DMS 273 (cell line): Measurements from ENCODE around the gene MRPL24.
"Not testable (repeated sequence)": the region's sequence is repeated elsewhere in the genome, so short reads cannot be mapped to it uniquely, and the experiment has no call there.

Experiments used
- DNase-seq: peaks from one replicate; lab custom pipeline; 2025; ENCODE audit not compliant: unreplicated experiment; lab: John Stamatoyannopoulos, UW

The MRPL24 gene

DNA sequence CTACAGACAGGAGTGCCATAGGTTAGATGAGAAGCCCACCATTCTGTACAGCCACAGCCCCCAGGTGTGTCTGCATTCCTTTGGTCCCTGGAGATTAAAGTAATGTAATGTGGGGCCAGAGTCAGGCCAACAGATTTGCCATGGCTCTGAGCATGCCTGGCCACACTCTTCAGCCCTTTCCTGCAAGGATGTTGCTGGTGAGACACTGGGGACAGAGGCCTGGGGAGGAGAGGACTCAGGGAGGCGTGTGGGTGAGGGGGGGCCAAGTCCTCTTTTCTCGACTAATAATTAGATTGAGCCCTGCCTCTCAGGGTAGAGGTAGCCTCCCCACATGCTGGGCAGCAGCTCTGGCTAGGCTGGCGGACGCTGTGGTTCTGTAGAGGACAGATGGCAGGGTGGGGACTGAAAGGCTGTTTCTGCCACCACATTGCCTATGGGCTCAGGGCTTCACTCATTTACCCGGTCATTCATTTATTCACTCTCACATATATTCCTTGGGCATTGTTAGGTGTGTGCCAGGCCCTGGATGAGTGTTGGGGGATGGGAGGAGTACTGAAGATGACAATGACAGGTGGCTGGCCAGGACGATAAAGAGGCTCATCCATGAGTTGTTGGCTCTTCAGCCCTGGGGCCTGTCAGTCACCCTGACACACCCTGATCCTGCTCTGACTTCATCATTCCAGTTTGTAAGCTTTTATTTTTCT lies 19.4 kb upstream of the MRPL24 start:
- peak; percentile 69 for DNase-seq

DNA sequence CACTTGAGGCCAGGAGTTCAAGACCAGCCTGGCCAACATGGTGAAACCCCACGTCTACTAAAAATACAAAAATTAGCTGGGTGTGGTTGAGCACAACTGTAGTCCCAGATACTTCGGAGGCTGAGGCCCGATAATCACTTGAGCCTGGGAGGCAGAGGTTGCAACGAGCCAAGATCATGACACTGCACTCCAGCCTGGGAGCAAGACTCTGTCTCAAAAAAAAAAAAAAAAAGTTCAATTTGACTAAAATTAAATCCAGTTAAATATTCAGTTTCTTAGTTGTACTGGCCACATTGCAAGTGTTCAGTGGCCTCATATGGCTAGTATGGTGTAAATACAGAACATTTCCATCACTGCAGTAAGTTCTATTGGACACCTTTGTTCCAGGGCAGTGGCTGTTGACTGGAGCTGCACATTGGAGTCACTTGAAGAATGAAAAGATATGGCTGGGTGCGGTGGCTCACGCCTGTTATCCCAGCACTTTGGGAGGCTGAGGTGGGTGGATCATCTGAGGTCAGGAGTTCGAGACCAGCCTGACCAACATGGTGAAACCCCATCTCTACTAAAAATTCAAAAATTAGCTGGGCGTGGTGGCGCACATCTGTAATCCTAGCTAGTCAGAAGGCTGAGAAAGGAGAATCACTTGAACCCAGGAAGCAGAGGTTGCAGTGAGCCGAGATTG lies 16.8 kb upstream of the MRPL24 start:
- DNase-seq: not testable (repeated sequence)

DNA sequence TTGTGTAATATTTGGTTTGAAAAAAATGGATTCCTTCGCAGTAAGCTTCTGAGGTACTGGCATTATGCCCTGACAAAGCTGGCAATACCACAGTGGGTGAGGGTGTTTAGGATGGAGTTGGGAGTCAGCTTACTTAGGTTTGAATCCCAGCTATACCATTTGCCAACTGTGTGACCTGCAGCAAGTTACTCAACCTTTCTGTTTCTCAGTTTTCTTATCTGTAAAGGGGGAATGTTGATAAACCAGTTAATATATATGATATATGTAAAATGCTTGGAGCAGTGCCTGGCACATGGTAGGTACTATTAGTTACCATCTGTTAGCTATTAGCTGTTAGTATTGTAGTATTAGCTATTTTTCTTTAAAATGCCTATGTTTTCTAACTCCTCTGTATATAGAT lies 15.5 kb upstream of the MRPL24 start:
- DNase-seq: no peak

DNA sequence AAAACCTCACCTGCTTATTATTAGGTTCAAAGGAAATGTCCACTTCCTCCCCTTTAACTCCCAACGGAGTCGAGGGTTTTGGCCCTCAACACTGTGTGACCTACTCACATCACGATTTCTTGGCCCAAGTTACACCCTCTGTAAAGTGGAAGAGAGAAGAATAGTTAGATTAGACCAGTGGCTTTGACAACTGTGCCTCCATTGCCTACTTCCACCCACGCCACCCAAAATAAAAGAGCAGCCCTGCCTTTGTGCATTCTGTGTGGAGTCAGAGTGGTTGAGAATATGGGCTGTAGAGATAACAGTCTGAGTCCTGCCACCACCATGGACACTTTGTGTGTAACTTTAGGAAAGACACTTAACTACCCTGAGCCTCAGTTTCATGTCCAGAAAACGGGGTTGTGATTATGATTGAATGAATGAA lies 14.7 kb upstream of the MRPL24 start:
- no peak for DNase-seq

DNA sequence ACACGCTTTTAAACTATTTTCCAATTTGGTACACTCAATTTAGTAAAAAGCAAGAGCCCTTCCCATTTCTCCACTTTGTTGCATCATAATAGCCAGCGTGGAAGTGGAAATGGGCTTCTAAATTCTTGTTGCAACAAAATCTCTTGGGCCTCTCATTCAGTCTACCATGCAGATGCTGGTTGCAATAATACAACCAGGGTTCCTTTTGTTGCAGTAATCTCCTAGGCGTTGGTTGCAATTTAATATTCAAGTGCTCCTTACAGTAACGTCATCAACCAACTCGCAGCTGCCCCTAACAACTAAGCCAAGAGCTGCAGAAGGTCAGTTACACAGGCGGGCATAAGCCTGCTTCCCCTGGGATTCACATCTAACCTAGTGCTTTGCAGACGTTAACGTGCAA lies 13.3 kb upstream of the MRPL24 start:
- peak; percentile 91 for DNase-seq

DNA sequence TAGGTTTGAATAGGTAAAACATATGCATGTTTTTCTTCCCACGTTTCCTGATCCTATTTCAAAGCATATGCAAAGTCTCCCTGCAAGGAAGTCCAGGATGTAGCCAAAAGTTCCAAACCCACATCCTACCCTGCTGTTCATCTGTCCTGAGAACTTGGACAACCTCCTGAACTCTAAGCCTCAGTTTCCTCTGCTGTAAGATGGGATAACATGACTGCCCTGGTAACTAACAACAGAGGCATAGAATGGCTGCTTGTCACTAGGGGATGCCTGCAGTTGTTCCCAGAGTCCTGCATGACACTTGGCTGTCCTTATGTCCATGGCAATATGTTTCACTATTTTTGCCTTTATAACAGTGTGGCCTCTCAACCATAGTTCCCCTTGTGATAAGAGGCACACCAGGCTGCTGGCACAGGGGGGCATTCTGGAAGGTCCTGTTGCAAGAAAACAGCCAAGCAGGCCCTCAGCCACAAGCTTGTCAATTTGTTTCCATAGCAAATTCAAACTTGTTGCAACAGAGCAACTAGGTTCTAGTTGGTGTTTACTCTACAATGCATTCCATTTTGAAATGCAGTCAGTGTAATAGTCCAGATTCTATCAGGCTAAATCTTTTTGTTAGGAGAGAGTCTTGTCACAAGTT lies 12.1 kb upstream of the MRPL24 start:
- no peak for DNase-seq

DNA sequence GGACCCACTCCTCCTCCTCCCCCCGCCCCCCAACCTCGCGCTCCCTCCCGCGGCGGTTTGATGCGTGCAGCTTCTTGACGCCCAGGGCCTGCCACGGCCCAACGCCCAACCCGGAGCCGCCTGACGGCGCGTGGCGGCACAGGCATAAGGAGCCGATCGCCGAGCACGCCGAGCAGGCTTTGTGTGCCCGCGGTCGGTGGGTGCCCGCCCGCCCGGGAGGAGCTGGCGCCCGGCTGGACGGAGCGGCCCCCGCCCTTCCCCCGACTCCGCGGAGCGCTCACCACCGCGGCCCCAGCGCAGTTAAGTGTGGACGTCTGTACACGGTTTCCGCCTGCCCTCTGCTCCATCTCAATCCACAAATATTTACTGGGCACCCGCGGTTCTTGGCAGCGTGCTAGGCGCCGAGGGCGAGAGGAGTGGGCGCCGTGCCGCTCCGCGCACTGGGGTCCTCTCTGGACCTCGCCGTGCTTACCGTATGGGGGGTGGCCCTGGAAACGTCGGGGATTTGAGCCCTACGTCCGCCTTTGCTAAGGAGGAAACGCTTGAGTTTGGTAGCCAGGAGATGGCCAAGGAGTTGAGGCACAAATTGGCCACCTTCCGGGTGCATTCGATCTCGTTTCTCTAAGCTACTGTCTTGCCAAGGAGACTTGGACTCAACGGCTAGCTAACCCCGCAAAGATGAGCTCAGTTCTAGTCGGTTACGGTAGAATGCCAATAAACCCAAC lies 11.0 kb upstream of the MRPL24 start:
- DNase-seq: peak; percentile 99

DNA sequence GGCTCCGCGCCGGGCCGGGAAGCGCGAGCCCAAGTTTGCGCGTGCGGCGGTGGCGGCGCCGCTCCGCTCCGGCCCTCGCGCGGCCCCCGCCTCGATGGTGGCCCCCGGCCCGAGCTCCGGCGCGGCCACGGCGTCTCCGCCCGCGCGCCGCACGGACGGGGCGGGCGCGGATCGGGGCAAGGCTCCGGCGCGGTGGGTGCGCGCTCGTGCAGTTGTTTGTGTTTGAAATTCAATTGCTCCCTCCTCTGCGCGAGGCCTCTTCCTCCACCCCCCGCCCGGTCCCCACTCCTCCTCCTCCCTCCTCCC lies 10.5 kb upstream of the MRPL24 start, which contains the start of gene HDGF:
TSS of gene HDGF (minus strand) at position 225 of the 306 bp plus-strand sequence. CDS start 246 bp downstream, outside the sequence.
- no peak for DNase-seq

DNA sequence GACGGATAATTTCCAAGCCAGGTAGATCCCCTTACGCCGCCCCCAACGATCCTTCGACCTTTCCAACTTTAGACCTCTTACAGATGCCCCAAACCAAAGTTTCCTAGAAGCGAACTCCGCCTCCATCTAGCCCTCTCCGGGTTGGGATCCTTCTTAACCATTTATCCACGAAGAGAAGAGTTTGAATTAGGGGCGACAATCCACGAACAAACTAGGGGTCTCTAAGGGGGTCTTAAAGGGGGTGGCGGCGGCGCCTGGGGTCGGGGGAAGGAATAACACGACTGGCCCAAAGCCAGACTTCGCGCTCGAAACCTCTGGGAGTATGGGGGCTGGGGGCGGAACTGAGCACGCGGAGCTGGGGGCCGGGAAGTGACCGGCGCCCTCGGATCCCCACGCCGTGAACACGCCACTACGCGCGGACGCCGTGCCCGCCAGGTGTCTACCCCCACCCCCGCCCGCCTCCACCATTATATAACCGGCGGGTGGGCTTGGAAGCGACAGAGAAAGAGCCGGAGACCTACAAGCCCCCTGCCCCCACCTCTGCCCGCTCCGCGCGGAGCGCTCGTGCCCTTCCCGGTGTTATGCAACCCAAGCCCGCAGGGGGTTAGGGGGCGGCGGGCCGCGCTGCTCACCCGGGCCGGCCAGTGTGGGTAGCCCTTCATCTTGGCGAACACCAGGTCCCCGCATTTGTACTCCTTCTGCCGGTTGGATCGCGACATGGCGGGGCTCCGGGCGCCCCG lies 10.0 kb upstream of the MRPL24 start:
- peak; percentile 78 for DNase-seq

DNA sequence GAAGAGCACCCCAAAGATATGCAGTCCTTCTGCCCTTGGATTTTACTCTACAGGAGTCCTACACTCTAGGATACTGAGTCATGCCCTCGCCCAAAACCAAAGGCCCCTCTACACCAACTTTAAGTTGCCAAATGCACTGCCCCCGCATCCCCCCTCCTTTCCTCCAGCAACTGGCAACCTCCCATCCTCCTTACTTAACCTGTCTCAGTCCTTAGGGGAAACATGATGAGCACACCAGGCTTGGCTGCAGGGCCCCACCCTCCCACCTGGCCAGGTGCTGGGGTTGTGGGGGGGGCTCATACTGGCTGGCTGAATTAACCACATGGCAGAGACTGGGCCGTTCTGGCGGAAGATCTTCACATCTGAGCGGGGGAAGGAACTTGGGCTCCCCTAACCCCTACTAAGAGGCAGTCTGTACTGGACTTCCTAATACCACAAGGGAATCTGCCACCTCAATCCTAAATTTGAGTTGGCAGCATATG lies 9.3 kb upstream of the MRPL24 start:
- peak; percentile 60 for DNase-seq

DNA sequence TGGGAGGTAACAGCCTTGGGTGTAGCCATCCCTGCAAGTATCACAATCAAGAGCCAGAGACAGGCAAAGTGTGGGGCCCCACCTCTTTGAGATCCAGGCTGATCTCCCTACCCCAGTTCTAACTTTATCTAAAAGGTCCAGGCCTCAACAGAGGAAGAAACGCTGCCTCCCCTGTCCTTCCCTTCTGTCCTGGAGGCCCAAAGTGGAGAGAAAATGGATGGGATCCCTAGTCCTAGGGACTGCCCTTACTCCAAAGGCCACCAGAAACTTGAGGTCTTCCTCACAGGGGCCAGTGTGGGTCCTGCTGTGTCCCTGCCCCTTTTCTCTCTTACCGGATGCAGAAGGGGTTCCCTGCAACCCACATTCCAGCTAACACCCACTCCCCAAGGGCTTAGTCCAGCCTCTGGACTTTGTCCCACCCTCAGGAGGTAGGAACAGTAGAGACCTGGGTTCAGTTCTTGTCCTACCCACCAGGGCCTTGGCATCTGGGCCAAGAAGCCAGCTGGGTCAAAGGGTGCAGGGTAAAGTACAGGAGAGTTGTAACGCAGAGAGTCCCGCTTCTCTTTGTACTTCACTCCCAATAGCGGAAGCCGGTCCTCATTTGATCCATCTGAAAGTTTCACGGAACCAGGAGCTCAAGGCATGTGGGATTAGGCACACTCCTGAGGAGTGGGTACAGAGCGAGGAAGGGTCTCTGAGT lies 8.7 kb upstream of the MRPL24 start:
- DNase-seq: peak; percentile 58

DNA sequence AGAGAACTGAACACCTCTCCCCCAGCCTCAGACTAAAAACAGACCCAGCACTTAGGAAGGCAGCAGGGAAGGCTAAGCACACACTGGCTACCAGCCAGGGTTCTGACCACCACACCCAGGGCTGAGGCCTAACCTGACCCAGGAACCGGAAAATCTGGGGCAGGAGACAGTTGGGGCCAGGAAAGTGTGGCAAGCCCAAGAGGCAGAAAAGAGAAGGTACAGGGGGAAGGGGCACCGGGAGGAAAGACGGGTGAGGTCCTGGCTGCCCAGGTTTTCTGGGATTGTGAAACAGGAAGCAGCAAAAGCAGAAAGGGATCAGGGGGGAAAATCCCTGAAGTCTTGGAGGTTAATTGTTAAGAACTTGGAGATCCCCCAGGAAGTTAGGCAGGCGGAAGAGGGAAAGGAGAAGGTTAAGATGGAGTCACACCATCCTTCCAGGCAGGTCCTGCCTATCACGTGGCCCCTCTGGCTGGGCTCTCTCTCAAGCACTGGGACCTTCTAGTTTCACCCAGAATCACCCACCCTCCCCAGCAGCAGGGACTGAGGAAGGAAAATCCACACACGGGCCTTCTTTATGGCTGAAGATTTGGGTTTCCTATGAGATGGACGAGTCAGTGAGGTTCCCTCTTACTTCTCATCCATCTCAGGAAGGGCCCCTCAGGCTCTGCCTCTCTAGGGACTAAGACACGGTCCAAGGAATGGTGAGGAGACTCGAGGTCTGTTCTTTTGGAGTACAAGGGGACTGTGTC lies 8.0 kb upstream of the MRPL24 start:
- peak; percentile 62 for DNase-seq

DNA sequence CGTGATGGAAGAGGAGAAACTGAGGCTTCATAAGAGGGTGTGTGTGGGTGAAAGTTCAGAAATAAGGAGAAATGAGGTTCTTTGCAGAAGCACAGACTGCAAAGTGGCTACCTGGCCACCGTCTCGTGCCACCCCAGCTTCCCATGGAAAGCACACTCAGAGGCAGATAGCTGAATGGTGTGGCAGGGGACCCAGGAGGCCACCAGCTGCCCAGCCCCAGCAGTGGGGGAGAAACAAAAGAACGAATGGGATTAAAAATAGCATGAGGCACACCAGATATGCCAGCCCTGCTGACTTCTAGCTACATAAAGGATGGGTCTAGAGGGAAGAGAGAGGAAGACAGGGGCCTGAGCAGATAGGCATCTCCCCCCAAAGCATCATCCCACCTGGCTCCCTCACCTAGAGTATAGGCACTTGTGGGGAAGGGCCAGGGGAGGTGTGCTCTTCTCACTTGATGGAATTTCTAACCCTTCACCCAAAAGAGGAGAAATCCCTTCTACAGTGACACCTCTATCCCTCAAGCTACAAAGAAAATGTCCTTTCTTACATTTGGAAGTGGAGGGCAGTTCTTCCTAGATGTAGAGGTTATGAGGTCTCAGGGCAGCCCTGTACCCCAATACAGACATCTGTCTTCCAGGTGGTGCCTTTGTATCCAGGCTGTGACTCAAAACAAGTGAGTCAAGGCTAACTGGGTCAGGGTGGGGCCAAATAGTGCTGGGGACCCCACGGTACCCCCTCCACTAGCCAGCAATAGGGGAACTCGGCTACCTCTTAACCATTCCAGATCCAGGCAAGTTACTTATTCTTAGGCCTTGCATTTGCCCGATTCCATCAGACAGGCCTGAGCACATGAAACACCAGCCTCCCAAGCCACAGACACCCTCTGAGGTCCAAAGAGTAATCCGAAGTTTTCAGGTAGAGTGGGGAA lies 7.1 kb upstream of the MRPL24 start:
- DNase-seq: no peak

DNA sequence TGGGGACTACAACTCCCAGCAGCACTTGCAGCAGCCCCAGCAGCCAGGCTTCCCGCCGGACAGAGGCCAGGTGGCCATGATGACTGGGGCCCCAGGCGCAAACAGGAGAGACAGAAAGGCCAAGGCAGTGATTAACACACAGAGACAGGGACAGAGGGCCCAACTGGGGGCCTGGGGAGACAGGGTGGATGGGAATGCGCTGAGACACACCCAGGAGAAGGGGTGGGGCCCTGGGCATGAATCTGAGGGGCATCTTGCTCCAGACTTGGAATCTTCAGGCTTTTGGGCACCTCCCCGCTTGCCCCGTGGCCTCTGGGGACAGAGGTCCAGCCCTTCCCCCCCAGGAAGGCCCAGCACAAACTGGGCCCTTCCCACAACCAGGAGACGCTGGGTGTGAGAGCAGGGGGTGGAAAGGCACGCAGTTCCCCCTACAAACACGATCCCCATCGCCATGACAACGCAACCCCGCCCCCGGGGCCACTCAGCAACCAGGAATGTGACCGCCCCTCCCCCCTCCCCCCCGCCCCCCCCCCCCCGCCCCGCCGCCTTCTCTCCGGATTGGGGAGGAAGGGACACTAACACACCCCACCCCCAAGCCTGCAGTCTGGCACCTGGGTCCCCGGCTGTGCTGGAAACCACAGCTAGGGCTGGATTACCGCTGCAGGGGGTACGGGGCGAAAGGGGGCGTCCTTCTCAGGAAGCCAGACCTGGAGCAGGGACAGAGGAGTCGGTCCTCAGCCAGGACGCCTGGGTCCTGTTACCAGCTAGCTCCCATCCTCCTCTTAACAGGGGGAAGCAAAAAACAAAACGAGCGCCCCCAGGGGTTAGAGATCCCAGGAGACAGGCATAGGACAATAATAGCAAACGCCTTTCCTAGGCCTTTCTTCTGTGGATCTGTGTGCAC lies 6.1 kb upstream of the MRPL24 start:
- DNase-seq: peak; percentile 79

DNA sequence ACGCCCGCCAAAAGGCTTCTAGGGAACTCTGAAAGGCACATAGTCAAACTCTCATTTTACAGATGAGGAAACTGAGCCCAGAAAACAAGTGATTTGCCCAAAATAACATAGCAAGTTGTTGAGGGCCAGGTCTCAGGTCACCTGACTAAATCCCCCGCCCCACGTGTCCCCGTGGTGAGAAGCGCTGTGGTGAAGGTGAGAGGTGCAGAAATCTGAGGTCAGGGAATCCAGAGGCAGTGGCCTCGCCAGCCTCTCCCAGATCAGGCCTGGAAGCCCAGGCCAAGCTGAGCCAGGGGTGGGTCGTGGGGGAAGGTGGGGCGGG lies 5.5 kb upstream of the MRPL24 start:
- DNase-seq: no peak

DNA sequence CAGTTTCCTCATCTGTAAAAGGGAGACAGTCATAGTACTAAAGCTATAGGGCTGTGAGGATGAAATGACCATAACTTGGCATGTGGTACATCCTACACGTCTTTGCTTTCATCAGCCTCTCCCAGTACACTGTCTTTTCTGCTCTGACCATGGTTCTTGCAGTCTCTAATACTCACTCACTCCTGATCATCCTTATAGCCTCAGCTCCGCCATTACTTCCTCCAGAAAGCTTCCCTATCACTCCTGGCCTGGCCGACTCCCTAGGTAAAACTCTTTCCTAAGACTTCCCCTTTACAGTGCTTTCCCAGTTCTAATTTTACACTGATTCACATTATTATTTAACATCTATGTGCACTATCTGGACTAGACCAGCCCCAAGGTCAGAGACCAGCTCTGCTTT lies 5.0 kb upstream of the MRPL24 start:
- DNase-seq: no peak

DNA sequence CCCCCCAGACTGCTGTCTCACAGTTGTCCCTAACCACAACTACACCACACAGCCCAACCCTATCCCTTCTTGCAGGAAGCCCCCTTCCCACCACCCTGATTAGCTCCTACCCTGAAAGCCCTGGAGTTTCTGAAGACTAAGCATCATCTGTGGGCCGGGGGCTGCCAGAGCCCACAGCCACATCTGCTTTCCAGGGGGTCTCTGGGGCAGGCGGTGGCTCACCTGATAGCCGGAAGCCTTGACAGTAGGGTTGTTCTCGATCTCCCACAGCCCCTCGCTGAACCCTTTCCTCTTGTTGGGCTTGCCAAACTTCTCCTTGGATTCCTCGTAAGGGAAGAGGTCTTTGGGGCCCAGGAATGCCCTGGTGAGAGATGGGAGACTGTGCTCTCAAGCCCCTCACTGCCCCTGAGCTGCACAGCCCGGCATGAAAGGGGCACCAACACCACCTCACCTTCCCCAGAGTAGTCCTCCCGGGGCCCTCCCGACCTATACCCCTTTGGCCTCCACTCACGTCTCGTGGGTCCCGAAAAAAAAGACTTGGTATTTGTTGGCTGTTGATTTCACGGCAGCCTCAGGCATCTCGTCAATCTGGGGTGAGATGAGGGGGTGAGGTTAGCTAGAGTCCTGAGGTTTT lies 4.0 kb upstream of the MRPL24 start:
- no peak for DNase-seq
